DOHH2 (cell line): ENCODE measurements around the gene CDKN2AIP.

Experiments used
- H3F3A ChIP-seq: fragments of 200-600 bp; sonication (generic), shearing (Covaris generic); 2 replicates; pipeline ENCODE4 v1.6.0; 2016; ENCODE audit warnings: antibody characterized with exemption, mild to moderate bottlenecking; ENCODE audit not compliant: control insufficient read depth, insufficient read depth
- H3K27ac ChIP-seq: fragments of 200-600 bp; sonication (generic); 2 replicates; pipeline ENCODE4 v1.5.1; 2014; ENCODE audit warnings: low read depth, mild to moderate bottlenecking, low read length, moderate library complexity
- H3K27me3 ChIP-seq: fragments of 200-600 bp; sonication (generic); 2 replicates; pipeline ENCODE4 v1.6.1; 2014; ENCODE audit warnings: mild to moderate bottlenecking, low read length, mixed read lengths; ENCODE audit not compliant: control insufficient read depth
- H3K36me3 ChIP-seq: fragments of 200-600 bp; sonication (generic); 2 replicates; pipeline ENCODE4 v1.6.1; 2014; ENCODE audit warnings: mild to moderate bottlenecking, low read length, moderate library complexity, mixed read lengths; ENCODE audit not compliant: control insufficient read depth
- H3K4me1 ChIP-seq: fragments of 200-600 bp; sonication (generic); 2 replicates; pipeline ENCODE4 v1.6.1; 2014; ENCODE audit warnings: mild to moderate bottlenecking, low read length, mixed read lengths; ENCODE audit not compliant: control insufficient read depth
- H3K4me2 ChIP-seq: fragments of 200-600 bp; sonication (generic); 2 replicates; pipeline ENCODE4 v1.6.0; 2014; ENCODE audit warnings: mild to moderate bottlenecking, low read length, moderate library complexity
- H3K4me3 ChIP-seq: fragments of 200-600 bp; sonication (generic); 2 replicates; pipeline ENCODE4 v1.5.1; 2014; ENCODE audit warnings: mild to moderate bottlenecking, low read length, mixed read lengths
- H3K79me2 ChIP-seq: fragments of 200-600 bp; sonication (generic); 2 replicates; pipeline ENCODE4 v1.6.1; 2014; ENCODE audit warnings: mild to moderate bottlenecking, low read length, mixed read lengths; ENCODE audit not compliant: control insufficient read depth
- H3K9me2 ChIP-seq: fragments of 200-600 bp; sonication (generic); replicated peaks from 2 replicates; pipeline ENCODE4 v1.6.1; 2014; ENCODE audit warnings: mild to moderate bottlenecking, low read length, mixed read lengths; ENCODE audit not compliant: control insufficient read depth
- H3K9me3 ChIP-seq: fragments of 200-600 bp; sonication (generic); 2 replicates; pipeline ENCODE4 v1.6.1; 2014; ENCODE audit warnings: antibody characterized with exemption, low read length, mixed read lengths; ENCODE audit not compliant: control insufficient read depth, insufficient read depth
- H4K20me1 ChIP-seq: fragments of 200-600 bp; sonication (generic); 2 replicates; pipeline ENCODE4 v1.6.0; 2014; ENCODE audit warnings: low read depth, mild to moderate bottlenecking, antibody characterized with exemption, low read length, moderate library complexity; ENCODE audit not compliant: control insufficient read depth, insufficient read depth
- CTCF ChIP-seq: fragments of 200-600 bp; sonication (generic); IDR thresholded peaks from one replicate; pipeline ENCODE4 v1.5.1; 2014; ENCODE audit warnings: antibody characterized with exemption, mild to moderate bottlenecking, low read depth, low read length; ENCODE audit not compliant: poor library complexity, severe bottlenecking
- EZH2phosphoT487 ChIP-seq: fragments of 200-600 bp; sonication (generic); IDR thresholded peaks from 2 replicates; pipeline ENCODE4 v1.6.1; 2017; ENCODE audit warnings: borderline replicate concordance, mild to moderate bottlenecking, antibody characterized with exemption, low read length, moderate library complexity, mixed read lengths

CDKN2AIP gene

DNA sequence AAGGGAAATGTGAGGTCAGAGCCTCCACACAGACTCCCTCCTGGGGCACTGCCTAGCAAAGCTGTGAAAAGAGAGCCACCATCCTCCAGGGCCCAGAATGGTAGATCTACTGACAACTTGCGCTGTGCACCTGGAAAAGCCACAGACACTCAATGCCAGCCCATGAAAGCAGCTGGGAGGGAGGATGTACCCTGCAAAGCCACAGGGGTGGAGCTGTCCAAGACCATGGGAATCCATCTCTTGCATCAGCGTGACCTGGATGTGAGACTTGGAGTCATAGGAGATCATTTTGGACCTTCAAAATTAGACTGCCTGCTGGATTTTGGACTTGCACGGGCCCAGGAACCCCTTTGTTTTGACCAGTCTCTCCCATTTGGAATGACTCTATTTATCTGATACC, 22.8 kb downstream of the CDKN2AIP start:
- no peaks in the 10 kb centered on the region for H3K27me3 ChIP-seq
- H3K36me3 ChIP-seq, result no peaks in the 10 kb centered on the region
- no peaks in the 10 kb centered on the region for H4K20me1 ChIP-seq
- no peaks in the 10 kb centered on the region for H3K9me2 ChIP-seq
- TF ChIP-seq CTCF (no peak), EZH2phosphoT487 (no peak)
- H3F3A ChIP-seq, result no peaks in the 10 kb centered on the region
- H3K4me3 ChIP-seq, result no peak overlapping the region
- H3K9me3 ChIP-seq, result no peaks in the 10 kb centered on the region
- no peak overlapping the region for H3K4me2 ChIP-seq
- no peaks in the 10 kb centered on the region for H3K79me2 ChIP-seq
- H3K4me1 ChIP-seq, result no peaks in the 10 kb centered on the region
- no peak overlapping the region for H3K27ac ChIP-seq

- Histone ChIP-seq H4K20me1 (no peaks in the 10 kb centered on the region), H3K4me2 (no peak overlapping the region), H3K27ac (no peak overlapping the region), H3K9me3 (no peaks in the 10 kb centered on the region), H3K79me2 (no peaks in the 10 kb centered on the region), H3F3A (no peaks in the 10 kb centered on the region), H3K4me1 (no peaks in the 10 kb centered on the region), H3K4me3 (no peak overlapping the region), H3K9me2 (no peaks in the 10 kb centered on the region), H3K27me3 (no peaks in the 10 kb centered on the region), H3K36me3 (no peaks in the 10 kb centered on the region)
- TF ChIP-seq CTCF, result no peak
- no peak for TF ChIP-seq EZH2phosphoT487
Observed at GRCh38 chr4:183468210-183469095, 24.0 kb downstream of the CDKN2AIP start.

DNA sequence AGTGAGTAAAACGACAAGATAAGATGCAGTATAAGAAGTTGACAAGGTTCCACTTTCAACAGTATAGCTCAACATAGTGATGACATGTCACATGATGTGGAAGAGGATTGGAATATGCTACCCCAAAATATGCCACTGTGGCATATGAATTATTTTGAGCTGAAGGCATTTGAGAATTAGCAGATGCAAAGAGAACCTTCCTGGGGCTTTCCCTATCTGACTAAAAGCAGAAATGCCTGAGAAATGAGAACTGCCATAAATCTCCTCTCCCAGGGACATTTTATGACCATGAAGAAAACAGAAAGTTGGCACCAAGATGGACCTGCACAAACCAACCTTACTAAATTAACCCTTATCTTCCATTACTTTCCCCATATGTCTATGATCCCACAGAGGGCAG, 24.8 kb downstream of the CDKN2AIP start:
- Histone ChIP-seq H3K4me2 (no peak overlapping the region), H3K36me3 (no peaks in the 10 kb centered on the region), H3K9me2 (no peaks in the 10 kb centered on the region), H3K27ac (no peak overlapping the region), H3K9me3 (no peaks in the 10 kb centered on the region), H3K79me2 (no peaks in the 10 kb centered on the region), H3K4me1 (no peaks in the 10 kb centered on the region), H4K20me1 (no peaks in the 10 kb centered on the region), H3K4me3 (no peak overlapping the region), H3F3A (no peaks in the 10 kb centered on the region), H3K27me3 (no peaks in the 10 kb centered on the region)
- no peak for TF ChIP-seq EZH2phosphoT487
- no peak for TF ChIP-seq CTCF
